WTC11 (cell line): ENCODE results near the gene ADISSP. TPM values are rescaled to one million over a fixed set of nuclear protein-coding genes. Genes with fewer than 3 reads are reported as not detected.

ENCODE experiments used
- ATAC-seq: fragments of 200-7000 bp; cut with Tn5 transposase; 2 replicates; pipeline ENCODE4 v1.10.0; 2021; ENCODE audit warnings: mild to moderate bottlenecking, moderate library complexity
- CTCF ChIA-PET: fragments of 300-600 bp; sonication (Branson Sonifier 250); formaldehyde crosslinking; loops from one replicate; lab custom pipeline; 2021; ENCODE audit warnings: antibody characterized with exemption; lab: Charles Lee
- POLR2A ChIA-PET: fragments of 350-600 bp; sonication (Branson Sonifier 250); formaldehyde crosslinking; loops from one replicate; lab custom pipeline; 2021; ENCODE audit warnings: antibody characterized with exemption; lab: Charles Lee
- DNase-seq: peaks from one replicate; pipeline ENCODE4 v3.0.0; 2021; ENCODE audit warnings: low spot score
- H3K27ac Mint-ChIP-seq: 2 replicates; pipeline ENCODE4 v1.8.0; 2021; ENCODE audit warnings: mixed read lengths
- H3K27me3 Mint-ChIP-seq: 2 replicates; pipeline ENCODE4 v1.8.0; 2021; ENCODE audit warnings: low read depth, mild to moderate bottlenecking, moderate library complexity, mixed read lengths
- H3K36me3 Mint-ChIP-seq: 2 replicates; pipeline ENCODE4 v1.8.0; 2021; ENCODE audit warnings: mixed read lengths
- H3K4me1 Mint-ChIP-seq: 2 replicates; pipeline ENCODE4 v1.8.0; 2022; ENCODE audit warnings: mixed read lengths
- H3K4me3 Mint-ChIP-seq: 2 replicates; pipeline ENCODE4 v1.8.0; 2021; ENCODE audit warnings: mild to moderate bottlenecking, moderate library complexity, mixed read lengths
- H3K9me3 Mint-ChIP-seq: 2 replicates; pipeline ENCODE4 v1.8.0; 2021; ENCODE audit warnings: mixed read lengths
- ARID4B ChIP-seq: sonication (generic); formaldehyde crosslinking; IDR thresholded peaks from 2 replicates; pipeline ENCODE4 v1.8.0; 2023; ENCODE audit warnings: missing genetic modification reagents, mild to moderate bottlenecking, borderline replicate concordance
- FOXJ3 ChIP-seq: sonication (generic); formaldehyde crosslinking; IDR thresholded peaks from 2 replicates; pipeline ENCODE4 v1.9.0; 2021; ENCODE audit warnings: missing genetic modification reagents, mild to moderate bottlenecking, borderline replicate concordance
- GABPB1 ChIP-seq: sonication (generic); formaldehyde crosslinking; IDR thresholded peaks from 2 replicates; pipeline ENCODE4 v1.8.1; 2023; ENCODE audit warnings: mild to moderate bottlenecking, missing genetic modification reagents
- GTF2I ChIP-seq: fragments of 250-450 bp; sonication (Bioruptor Pico); conservative IDR thresholded peaks from 2 replicates; pipeline ENCODE4 v1.4.0; 2021; ENCODE audit warnings: mild to moderate bottlenecking
- KAT7 ChIP-seq: sonication (generic); formaldehyde crosslinking; IDR thresholded peaks from 2 replicates; pipeline ENCODE4 v1.8.1; 2023; ENCODE audit warnings: missing genetic modification reagents, mild to moderate bottlenecking, borderline replicate concordance
- NFYB ChIP-seq: sonication (generic); formaldehyde crosslinking; conservative IDR thresholded peaks from 2 replicates; pipeline ENCODE4 v1.8.0; 2022; ENCODE audit warnings: low read depth, missing genetic modification reagents
- NR2C2 ChIP-seq: sonication (generic); formaldehyde crosslinking; IDR thresholded peaks from 2 replicates; pipeline ENCODE4 v1.8.0; 2022; ENCODE audit warnings: mild to moderate bottlenecking, missing genetic modification reagents
- OVOL2 ChIP-seq: fragments of 250-450 bp; sonication (Bioruptor Pico); IDR thresholded peaks from 2 replicates; pipeline ENCODE4 v1.9.0; 2021; ENCODE audit warnings: mild to moderate bottlenecking, borderline replicate concordance
- USF2 ChIP-seq: sonication (generic); formaldehyde crosslinking; IDR thresholded peaks from 2 replicates; pipeline ENCODE4 v1.8.1; 2023; ENCODE audit warnings: mild to moderate bottlenecking, missing genetic modification reagents, moderate library complexity
- ZNF263 ChIP-seq: sonication (generic); formaldehyde crosslinking; IDR thresholded peaks from 2 replicates; pipeline ENCODE4 v1.8.1; 2022; ENCODE audit warnings: low read depth, mild to moderate bottlenecking, moderate library complexity, missing genetic modification reagents
- ZNF317 ChIP-seq: sonication (generic); formaldehyde crosslinking; IDR thresholded peaks from 2 replicates; pipeline ENCODE4 v1.8.1; 2023; ENCODE audit warnings: low read depth, mild to moderate bottlenecking, moderate library complexity, missing genetic modification reagents, borderline replicate concordance
- ZNF671 ChIP-seq: fragments of 250-450 bp; sonication (Bioruptor Pico); IDR thresholded peaks from 2 replicates; pipeline ENCODE4 v1.8.0; 2021; ENCODE audit warnings: mild to moderate bottlenecking
- total RNA-seq: library from RNA; stranded (reverse); gene quantifications from 3 replicates; pipeline ENCODE4 v1.2.3, GENCODE V29; 2021
- TF ChIP-seq, protein P1 (sequence below): sonication (generic); formaldehyde crosslinking; IDR thresholded peaks from 2 replicates; pipeline ENCODE4 v1.8.0; 2023; ENCODE audit warnings: missing genetic modification reagents
- TF ChIP-seq, protein P2 (sequence below): sonication (generic); formaldehyde crosslinking; IDR thresholded peaks from 2 replicates; pipeline ENCODE4 v1.8.0; 2022; ENCODE audit warnings: mild to moderate bottlenecking, missing genetic modification reagents
- TF ChIP-seq, protein P3 (sequence below): sonication (generic); formaldehyde crosslinking; IDR thresholded peaks from 2 replicates; pipeline ENCODE4 v1.8.0; 2022; ENCODE audit warnings: missing genetic modification reagents
- TF ChIP-seq, protein P4 (sequence below): fragments of 250-450 bp; sonication (Bioruptor Pico); IDR thresholded peaks from 2 replicates; pipeline ENCODE4 v2.1.2; 2022; ENCODE audit warnings: mild to moderate bottlenecking, moderate library complexity

Gene ADISSP
- total RNA-seq, 1 experiment from 2014 or later: 129 TPM

GRCh38 chr20:3731944-3732326 lies 35.6 kb downstream of the ADISSP start:
- ATAC-seq (peak; percentile 27; the same call in 1 of the 2 replicates), DNase-seq (no peak)
- CTCF ChIA-PET: interaction anchor here (0.7 to 5.5 kb wide), 16 partner anchors 10 to 123 kb away, joined by 3 to 43 read pairs (median 4); no protein-coding TSS in a partner anchor
- Mint-ChIP-seq H3K36me3 (no peaks in the 10 kb centered on the region), H3K9me3 (no peaks in the 10 kb centered on the region), H3K4me3 (peak overlapping the region; percentile 40), H3K27ac (no peak overlapping the region), H3K4me1 (peaks cover 25% of the 10 kb centered on the region), H3K27me3 (peaks cover 49% of the 10 kb centered on the region)
- POLR2A ChIA-PET: interaction anchor here (0.6 to 1.0 kb wide), 2 partner anchors 17 to 193 kb away, joined by 4 read pairs; no protein-coding TSS in a partner anchor
- no peak for TF ChIP-seq ARID4B (CRISPR knock-in tag)
- TF ChIP-seq, protein P1, sequence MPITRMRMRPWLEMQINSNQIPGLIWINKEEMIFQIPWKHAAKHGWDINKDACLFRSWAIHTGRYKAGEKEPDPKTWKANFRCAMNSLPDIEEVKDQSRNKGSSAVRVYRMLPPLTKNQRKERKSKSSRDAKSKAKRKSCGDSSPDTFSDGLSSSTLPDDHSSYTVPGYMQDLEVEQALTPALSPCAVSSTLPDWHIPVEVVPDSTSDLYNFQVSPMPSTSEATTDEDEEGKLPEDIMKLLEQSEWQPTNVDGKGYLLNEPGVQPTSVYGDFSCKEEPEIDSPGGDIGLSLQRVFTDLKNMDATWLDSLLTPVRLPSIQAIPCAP: no peak
- TF ChIP-seq ZNF671: no peak
- TF ChIP-seq, protein P2, sequence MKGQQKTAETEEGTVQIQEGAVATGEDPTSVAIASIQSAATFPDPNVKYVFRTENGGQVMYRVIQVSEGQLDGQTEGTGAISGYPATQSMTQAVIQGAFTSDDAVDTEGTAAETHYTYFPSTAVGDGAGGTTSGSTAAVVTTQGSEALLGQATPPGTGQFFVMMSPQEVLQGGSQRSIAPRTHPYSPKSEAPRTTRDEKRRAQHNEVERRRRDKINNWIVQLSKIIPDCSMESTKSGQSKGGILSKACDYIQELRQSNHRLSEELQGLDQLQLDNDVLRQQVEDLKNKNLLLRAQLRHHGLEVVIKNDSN (CRISPR knock-in tag): no peak
- TF ChIP-seq KAT7: no peak
- TF ChIP-seq NR2C2 (CRISPR knock-in tag): no peak
- TF ChIP-seq, protein P3, sequence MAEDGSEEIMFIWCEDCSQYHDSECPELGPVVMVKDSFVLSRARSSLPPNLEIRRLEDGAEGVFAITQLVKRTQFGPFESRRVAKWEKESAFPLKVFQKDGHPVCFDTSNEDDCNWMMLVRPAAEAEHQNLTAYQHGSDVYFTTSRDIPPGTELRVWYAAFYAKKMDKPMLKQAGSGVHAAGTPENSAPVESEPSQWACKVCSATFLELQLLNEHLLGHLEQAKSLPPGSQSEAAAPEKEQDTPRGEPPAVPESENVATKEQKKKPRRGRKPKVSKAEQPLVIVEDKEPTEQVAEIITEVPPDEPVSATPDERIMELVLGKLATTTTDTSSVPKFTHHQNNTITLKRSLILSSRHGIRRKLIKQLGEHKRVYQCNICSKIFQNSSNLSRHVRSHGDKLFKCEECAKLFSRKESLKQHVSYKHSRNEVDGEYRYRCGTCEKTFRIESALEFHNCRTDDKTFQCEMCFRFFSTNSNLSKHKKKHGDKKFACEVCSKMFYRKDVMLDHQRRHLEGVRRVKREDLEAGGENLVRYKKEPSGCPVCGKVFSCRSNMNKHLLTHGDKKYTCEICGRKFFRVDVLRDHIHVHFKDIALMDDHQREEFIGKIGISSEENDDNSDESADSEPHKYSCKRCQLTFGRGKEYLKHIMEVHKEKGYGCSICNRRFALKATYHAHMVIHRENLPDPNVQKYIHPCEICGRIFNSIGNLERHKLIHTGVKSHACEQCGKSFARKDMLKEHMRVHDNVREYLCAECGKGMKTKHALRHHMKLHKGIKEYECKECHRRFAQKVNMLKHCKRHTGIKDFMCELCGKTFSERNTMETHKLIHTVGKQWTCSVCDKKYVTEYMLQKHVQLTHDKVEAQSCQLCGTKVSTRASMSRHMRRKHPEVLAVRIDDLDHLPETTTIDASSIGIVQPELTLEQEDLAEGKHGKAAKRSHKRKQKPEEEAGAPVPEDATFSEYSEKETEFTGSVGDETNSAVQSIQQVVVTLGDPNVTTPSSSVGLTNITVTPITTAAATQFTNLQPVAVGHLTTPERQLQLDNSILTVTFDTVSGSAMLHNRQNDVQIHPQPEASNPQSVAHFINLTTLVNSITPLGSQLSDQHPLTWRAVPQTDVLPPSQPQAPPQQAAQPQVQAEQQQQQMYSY: no peak
- TF ChIP-seq ZNF317 (CRISPR knock-in tag): no peak
- TF ChIP-seq, protein P4, sequence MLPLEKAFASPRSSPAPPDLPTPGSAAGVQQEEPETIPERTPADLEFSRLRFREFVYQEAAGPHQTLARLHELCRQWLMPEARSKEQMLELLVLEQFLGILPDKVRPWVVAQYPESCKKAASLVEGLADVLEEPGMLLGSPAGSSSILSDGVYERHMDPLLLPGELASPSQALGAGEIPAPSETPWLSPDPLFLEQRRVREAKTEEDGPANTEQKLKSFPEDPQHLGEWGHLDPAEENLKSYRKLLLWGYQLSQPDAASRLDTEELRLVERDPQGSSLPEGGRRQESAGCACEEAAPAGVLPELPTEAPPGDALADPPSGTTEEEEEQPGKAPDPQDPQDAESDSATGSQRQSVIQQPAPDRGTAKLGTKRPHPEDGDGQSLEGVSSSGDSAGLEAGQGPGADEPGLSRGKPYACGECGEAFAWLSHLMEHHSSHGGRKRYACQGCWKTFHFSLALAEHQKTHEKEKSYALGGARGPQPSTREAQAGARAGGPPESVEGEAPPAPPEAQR (CRISPR knock-in tag): no peak
- no peak for TF ChIP-seq GTF2I (CRISPR knock-in tag)
- no peak for TF ChIP-seq ZNF263 (CRISPR knock-in tag)
- no peak for TF ChIP-seq USF2 (CRISPR knock-in tag)
- no peak for TF ChIP-seq GABPB1 (CRISPR knock-in tag)
- TF ChIP-seq OVOL2 (CRISPR knock-in tag): no peak
- TF ChIP-seq FOXJ3: no peak
- TF ChIP-seq NFYB (CRISPR knock-in tag): no peak
